HFF-Myc (cell line): ENCODE results near the gene ZNF471.

Experiments used
- DNase-seq: peaks from one replicate; pipeline ENCODE4 v3.0.0-alpha.2; 2011; ENCODE audit warnings: low read depth; ENCODE audit errors: extremely low read depth
- H3K4me3 ChIP-seq: replicated peaks from 2 replicates; pipeline ENCODE4 v1.5.1; 2011; ENCODE audit warnings: low read depth, mild to moderate bottlenecking, control low read depth, low read length
- CTCF ChIP-seq: IDR thresholded peaks from 2 replicates; pipeline ENCODE4 v1.5.1; 2012; ENCODE audit warnings: mild to moderate bottlenecking, low read depth, low read length, control low read depth; ENCODE audit errors: missing control alignments

ZNF471 gene

GRCh38 chr19:56547535-56547934 lies 39.9 kb downstream of the ZNF471 start:
- no peak overlapping the region for H3K4me3 ChIP-seq
- peak; percentile 28 for TF ChIP-seq CTCF
- DNase-seq, result no peak

GRCh38 chr19:56554272-56554869 lies 46.7 kb downstream of the ZNF471 start:
- H3K4me3 ChIP-seq, result no peak overlapping the region
- TF ChIP-seq CTCF, result no peak
- no peak for DNase-seq

GRCh38 chr19:56562766-56563165 lies 55.1 kb downstream of the ZNF471 start:
- no peak overlapping the region for H3K4me3 ChIP-seq
- TF ChIP-seq CTCF, result no peak
- DNase-seq, result no peak

- TF ChIP-seq CTCF, result no peak
- DNase-seq, result peak; percentile 1
- peak overlapping the region; percentile 74 for H3K4me3 ChIP-seq
Measured at GRCh38 chr19:56566904-56567273, 59.2 kb downstream of the ZNF471 start.

- H3K4me3 ChIP-seq, result peak within 1 kb of the TSS; percentile 74
- no peak for TF ChIP-seq CTCF
- DNase-seq, result peak; percentile 69
Measured at GRCh38 chr19:56567274-56568120, 59.8 kb downstream of the ZNF471 start, which contains the start of gene ZNF470. Gene ZNF470, plus strand, starts transcription at chr19:56567468. Its CDS starts 2,844 bp downstream, at chr19:56570312.

GRCh38 chr19:56572589-56572988 lies 64.9 kb downstream of the ZNF471 start:
- TF ChIP-seq CTCF, result no peak
- no peak overlapping the region for H3K4me3 ChIP-seq
- DNase-seq, result no peak
